ENCODE results near the gene MRPS23. TPM values are rescaled to one million over a fixed set of nuclear protein-coding genes. Genes with fewer than 3 reads are reported as not detected.

MRPS23 gene
- total RNA-seq, 3 donors from 2014 or later, result 15.1 to 27.2 (median 24.0) TPM

DNA sequence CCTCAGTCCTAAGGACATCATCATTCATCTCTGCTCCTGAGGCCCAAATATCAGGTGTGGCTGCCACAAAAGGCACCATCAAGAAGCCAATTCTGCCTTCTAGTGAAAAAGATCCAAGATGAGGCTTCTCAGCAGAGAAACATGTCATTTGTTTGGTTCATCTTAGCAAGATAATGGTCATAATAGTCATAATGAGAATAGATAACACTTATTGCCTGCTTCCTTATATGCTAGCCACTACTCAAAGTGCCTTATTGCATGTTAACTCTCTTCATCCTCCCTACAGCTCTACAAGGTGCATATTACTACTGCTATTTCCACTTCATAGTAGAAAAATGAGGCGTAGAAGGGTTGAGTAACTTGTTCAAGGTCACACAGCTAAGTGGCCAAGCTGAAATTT lies 45.0 kb upstream of the MRPS23 start:
- ATAC-seq, result no peak
- no peak for DNase-seq
- peaks cover 45% of the 10 kb centered on the region for H3K4me1 ChIP-seq (ENCODE audit: low read depth)
- H3K36me3 ChIP-seq (ENCODE audit: low read depth), result no peaks in the 10 kb centered on the region
- H3K9me3 ChIP-seq, result no peaks in the 10 kb centered on the region
- no peak for TF ChIP-seq CTCF (IDR thresholded peaks at IDR 0.05)
- no peak overlapping the region for H3K4me3 ChIP-seq
- intact Hi-C loops (cut with DNase I, micrococcal nuclease), result loop anchor here in 1 of 2 donors (10.0 kb wide), 1 partner anchor 50 kb away; no protein-coding TSS in a partner anchor

- ATAC-seq (peak; percentile 76), DNase-seq (peak; percentile 75 to 82 (median 79))
- Histone ChIP-seq H3K4me1 (ENCODE audit: low read depth) (peaks cover 31% of the 10 kb centered on the region), H3K36me3 (ENCODE audit: low read depth) (no peaks in the 10 kb centered on the region), H3K9me3 (no peaks in the 10 kb centered on the region), H3K4me3 (no peak overlapping the region)
- no peak for TF ChIP-seq CTCF (IDR thresholded peaks at IDR 0.05)
- intact Hi-C loops (cut with DNase I, micrococcal nuclease), result loop anchor here in 1 of 2 donors (10.0 kb wide), 1 partner anchor 52 kb away; no protein-coding TSS in a partner anchor
Measured at GRCh38 chr17:57892820-57893595, 43.2 kb upstream of the MRPS23 start.

GRCh38 chr17:57892146-57892819 lies 42.4 kb upstream of the MRPS23 start:
- H3K4me3 ChIP-seq, result no peak overlapping the region
- DNase-seq (peak; percentile 90 to 96 (median 95)), ATAC-seq (peak; percentile 89)
- peak; percentile 98 for TF ChIP-seq CTCF (IDR thresholded peaks at IDR 0.05)
- peaks cover 25% of the 10 kb centered on the region for H3K4me1 ChIP-seq (ENCODE audit: low read depth)
- no peaks in the 10 kb centered on the region for H3K36me3 ChIP-seq (ENCODE audit: low read depth)
- no peaks in the 10 kb centered on the region for H3K9me3 ChIP-seq
- intact Hi-C loops (cut with DNase I, micrococcal nuclease), result loop anchor here in 1 of 2 donors (10.0 kb wide), 1 partner anchor 53 kb away; no protein-coding TSS in a partner anchor

GRCh38 chr17:57890857-57891232 lies 41.0 kb upstream of the MRPS23 start:
- ATAC-seq (no peak), DNase-seq (no peak)
- Histone ChIP-seq H3K4me1 (ENCODE audit: low read depth) (peaks cover 25% of the 10 kb centered on the region), H3K9me3 (no peaks in the 10 kb centered on the region), H3K36me3 (ENCODE audit: low read depth) (no peaks in the 10 kb centered on the region), H3K4me3 (no peak overlapping the region)
- no peak for TF ChIP-seq CTCF (IDR thresholded peaks at IDR 0.05)
- intact Hi-C loops (cut with DNase I, micrococcal nuclease), result loop anchor here in 1 of 2 donors (10.0 kb wide), 1 partner anchor 54 kb away; no protein-coding TSS in a partner anchor

- peaks cover 25% of the 10 kb centered on the region for H3K4me1 ChIP-seq (ENCODE audit: low read depth)
- no peaks in the 10 kb centered on the region for H3K36me3 ChIP-seq (ENCODE audit: low read depth)
- DNase-seq, result peak in 2 of 3 donors; percentile 68 to 82
- intact Hi-C loops (cut with DNase I, micrococcal nuclease), result loop anchor here in 1 of 2 donors (10.0 kb wide), 1 partner anchor 55 kb away; no protein-coding TSS in a partner anchor
- H3K4me3 ChIP-seq, result no peak overlapping the region
- no peak for ATAC-seq
- no peak for TF ChIP-seq CTCF (IDR thresholded peaks at IDR 0.05)
- no peaks in the 10 kb centered on the region for H3K9me3 ChIP-seq
Measured at GRCh38 chr17:57889892-57890856, 40.3 kb upstream of the MRPS23 start.
